ENCODE data around the gene POTEF.
"Not testable (repeated sequence)": the region's sequence is repeated elsewhere in the genome, so short reads cannot be mapped to it uniquely, and the experiment has no call there.

GRCh38 chr2:130052376-130052775 lies 76.6 kb downstream of the POTEF start:
- not testable (repeated sequence) for TF ChIP-seq EZH2phosphoT487 (IDR thresholded peaks at IDR 0.05; ENCODE audit: unreplicated experiment); JUNB (IDR thresholded peaks at IDR 0.05; ENCODE audit: unreplicated experiment); EZH2 (IDR thresholded peaks at IDR 0.05; ENCODE audit: low read depth, unreplicated experiment); POLR2AphosphoS5 (IDR thresholded peaks at IDR 0.05; ENCODE audit: low read depth); ETS1 (IDR thresholded peaks at IDR 0.05)
- TF ChIP-seq, protein P1, sequence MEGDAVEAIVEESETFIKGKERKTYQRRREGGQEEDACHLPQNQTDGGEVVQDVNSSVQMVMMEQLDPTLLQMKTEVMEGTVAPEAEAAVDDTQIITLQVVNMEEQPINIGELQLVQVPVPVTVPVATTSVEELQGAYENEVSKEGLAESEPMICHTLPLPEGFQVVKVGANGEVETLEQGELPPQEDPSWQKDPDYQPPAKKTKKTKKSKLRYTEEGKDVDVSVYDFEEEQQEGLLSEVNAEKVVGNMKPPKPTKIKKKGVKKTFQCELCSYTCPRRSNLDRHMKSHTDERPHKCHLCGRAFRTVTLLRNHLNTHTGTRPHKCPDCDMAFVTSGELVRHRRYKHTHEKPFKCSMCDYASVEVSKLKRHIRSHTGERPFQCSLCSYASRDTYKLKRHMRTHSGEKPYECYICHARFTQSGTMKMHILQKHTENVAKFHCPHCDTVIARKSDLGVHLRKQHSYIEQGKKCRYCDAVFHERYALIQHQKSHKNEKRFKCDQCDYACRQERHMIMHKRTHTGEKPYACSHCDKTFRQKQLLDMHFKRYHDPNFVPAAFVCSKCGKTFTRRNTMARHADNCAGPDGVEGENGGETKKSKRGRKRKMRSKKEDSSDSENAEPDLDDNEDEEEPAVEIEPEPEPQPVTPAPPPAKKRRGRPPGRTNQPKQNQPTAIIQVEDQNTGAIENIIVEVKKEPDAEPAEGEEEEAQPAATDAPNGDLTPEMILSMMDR (conservative IDR thresholded peaks at IDR 0.05; ENCODE audit: low read depth in 2 of 2), result not testable (repeated sequence)
- TF ChIP-seq, protein P2, sequence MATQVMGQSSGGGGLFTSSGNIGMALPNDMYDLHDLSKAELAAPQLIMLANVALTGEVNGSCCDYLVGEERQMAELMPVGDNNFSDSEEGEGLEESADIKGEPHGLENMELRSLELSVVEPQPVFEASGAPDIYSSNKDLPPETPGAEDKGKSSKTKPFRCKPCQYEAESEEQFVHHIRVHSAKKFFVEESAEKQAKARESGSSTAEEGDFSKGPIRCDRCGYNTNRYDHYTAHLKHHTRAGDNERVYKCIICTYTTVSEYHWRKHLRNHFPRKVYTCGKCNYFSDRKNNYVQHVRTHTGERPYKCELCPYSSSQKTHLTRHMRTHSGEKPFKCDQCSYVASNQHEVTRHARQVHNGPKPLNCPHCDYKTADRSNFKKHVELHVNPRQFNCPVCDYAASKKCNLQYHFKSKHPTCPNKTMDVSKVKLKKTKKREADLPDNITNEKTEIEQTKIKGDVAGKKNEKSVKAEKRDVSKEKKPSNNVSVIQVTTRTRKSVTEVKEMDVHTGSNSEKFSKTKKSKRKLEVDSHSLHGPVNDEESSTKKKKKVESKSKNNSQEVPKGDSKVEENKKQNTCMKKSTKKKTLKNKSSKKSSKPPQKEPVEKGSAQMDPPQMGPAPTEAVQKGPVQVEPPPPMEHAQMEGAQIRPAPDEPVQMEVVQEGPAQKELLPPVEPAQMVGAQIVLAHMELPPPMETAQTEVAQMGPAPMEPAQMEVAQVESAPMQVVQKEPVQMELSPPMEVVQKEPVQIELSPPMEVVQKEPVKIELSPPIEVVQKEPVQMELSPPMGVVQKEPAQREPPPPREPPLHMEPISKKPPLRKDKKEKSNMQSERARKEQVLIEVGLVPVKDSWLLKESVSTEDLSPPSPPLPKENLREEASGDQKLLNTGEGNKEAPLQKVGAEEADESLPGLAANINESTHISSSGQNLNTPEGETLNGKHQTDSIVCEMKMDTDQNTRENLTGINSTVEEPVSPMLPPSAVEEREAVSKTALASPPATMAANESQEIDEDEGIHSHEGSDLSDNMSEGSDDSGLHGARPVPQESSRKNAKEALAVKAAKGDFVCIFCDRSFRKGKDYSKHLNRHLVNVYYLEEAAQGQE (IDR thresholded peaks at IDR 0.05; ENCODE audit: unreplicated experiment), result not testable (repeated sequence)
- TF ChIP-seq, protein P3, sequence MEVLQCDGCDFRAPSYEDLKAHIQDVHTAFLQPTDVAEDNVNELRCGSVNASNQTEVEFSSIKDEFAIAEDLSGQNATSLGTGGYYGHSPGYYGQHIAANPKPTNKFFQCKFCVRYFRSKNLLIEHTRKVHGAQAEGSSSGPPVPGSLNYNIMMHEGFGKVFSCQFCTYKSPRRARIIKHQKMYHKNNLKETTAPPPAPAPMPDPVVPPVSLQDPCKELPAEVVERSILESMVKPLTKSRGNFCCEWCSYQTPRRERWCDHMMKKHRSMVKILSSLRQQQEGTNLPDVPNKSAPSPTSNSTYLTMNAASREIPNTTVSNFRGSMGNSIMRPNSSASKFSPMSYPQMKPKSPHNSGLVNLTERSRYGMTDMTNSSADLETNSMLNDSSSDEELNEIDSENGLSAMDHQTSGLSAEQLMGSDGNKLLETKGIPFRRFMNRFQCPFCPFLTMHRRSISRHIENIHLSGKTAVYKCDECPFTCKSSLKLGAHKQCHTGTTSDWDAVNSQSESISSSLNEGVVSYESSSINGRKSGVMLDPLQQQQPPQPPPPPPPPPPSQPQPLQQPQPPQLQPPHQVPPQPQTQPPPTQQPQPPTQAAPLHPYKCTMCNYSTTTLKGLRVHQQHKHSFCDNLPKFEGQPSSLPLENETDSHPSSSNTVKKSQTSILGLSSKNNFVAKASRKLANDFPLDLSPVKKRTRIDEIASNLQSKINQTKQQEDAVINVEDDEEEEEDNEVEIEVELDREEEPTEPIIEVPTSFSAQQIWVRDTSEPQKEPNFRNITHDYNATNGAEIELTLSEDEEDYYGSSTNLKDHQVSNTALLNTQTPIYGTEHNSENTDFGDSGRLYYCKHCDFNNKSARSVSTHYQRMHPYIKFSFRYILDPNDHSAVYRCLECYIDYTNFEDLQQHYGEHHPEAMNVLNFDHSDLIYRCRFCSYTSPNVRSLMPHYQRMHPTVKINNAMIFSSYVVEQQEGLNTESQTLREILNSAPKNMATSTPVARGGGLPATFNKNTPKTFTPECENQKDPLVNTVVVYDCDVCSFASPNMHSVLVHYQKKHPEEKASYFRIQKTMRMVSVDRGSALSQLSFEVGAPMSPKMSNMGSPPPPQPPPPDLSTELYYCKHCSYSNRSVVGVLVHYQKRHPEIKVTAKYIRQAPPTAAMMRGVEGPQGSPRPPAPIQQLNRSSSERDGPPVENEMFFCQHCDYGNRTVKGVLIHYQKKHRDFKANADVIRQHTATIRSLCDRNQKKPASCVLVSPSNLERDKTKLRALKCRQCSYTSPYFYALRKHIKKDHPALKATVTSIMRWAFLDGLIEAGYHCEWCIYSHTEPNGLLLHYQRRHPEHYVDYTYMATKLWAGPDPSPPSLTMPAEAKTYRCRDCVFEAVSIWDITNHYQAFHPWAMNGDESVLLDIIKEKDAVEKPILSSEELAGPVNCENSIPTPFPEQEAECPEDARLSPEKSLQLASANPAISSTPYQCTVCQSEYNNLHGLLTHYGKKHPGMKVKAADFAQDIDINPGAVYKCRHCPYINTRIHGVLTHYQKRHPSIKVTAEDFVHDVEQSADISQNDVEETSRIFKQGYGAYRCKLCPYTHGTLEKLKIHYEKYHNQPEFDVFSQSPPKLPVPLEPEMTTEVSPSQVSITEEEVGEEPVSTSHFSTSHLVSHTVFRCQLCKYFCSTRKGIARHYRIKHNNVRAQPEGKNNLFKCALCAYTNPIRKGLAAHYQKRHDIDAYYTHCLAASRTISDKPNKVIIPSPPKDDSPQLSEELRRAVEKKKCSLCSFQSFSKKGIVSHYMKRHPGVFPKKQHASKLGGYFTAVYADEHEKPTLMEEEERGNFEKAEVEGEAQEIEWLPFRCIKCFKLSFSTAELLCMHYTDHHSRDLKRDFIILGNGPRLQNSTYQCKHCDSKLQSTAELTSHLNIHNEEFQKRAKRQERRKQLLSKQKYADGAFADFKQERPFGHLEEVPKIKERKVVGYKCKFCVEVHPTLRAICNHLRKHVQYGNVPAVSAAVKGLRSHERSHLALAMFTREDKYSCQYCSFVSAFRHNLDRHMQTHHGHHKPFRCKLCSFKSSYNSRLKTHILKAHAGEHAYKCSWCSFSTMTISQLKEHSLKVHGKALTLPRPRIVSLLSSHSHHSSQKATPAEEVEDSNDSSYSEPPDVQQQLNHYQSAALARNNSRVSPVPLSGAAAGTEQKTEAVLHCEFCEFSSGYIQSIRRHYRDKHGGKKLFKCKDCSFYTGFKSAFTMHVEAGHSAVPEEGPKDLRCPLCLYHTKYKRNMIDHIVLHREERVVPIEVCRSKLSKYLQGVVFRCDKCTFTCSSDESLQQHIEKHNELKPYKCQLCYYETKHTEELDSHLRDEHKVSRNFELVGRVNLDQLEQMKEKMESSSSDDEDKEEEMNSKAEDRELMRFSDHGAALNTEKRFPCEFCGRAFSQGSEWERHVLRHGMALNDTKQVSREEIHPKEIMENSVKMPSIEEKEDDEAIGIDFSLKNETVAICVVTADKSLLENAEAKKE (CRISPR knock-in tag; IDR thresholded peaks at IDR 0.05), result not testable (repeated sequence)
